ENCODE data around the gene STAC2. TPM values are rescaled to one million over a fixed set of nuclear protein-coding genes. Genes with fewer than 3 reads are reported as not detected.
"Not testable (repeated sequence)": the region's sequence is repeated elsewhere in the genome, so short reads cannot be mapped to it uniquely, and the experiment has no call there.

The STAC2 gene
- total and polyA plus RNA-seq, 2 of the 13 experiments (the other 11 are each of a cell fraction or from before 2014, with no cell fraction given), result not detected

- 65% methylated on average over 10 of the region's 10 CpGs for WGBS (ENCODE audit: low lambda C conversion rate)
- CTCF ChIA-PET (ENCODE audit: low intra/inter-chr PET ratio, low total read pairs); H3K4me3 ChIP-seq (replicated peaks in 1 of 3; ENCODE audit: insufficient read depth in 1 of 3, low read depth in 2 of 3, low read length in 3 of 3); FAIRE-seq; BruUV-seq (replicated peaks); DNase-seq (ENCODE audit: low spot score); H3K36me3 ChIP-seq (replicated peaks in 1 of 2; ENCODE audit: control insufficient read depth in 1 of 2, insufficient read depth in 2 of 2, low read length in 2 of 2); H3K9me3 ChIP-seq (ENCODE audit: low read length); H2AFZ ChIP-seq (ENCODE audit: low read length); POLR2A ChIA-PET; H3K27ac ChIP-seq (ENCODE audit: extremely low read length, insufficient read depth, low read length); H3K4me2 ChIP-seq (ENCODE audit: low read depth, low read length); ATAC-seq; H4K20me1 ChIP-seq (ENCODE audit: insufficient read depth, low read length); intact Hi-C loops (cut with micrococcal nuclease; ENCODE audit: unreplicated experiment); H3K9ac ChIP-seq (ENCODE audit: insufficient read depth, low read depth, low read length); H3K79me2 ChIP-seq (ENCODE audit: insufficient read depth, low read length): not testable (repeated sequence)
- Histone ChIP-seq H3K27me3 (ENCODE audit: control insufficient read depth in 1 of 2, insufficient read depth in 2 of 2, low read length in 2 of 2) (peaks cover 4 to 27% of the 10 kb centered on the region in 2 experiments; a peak in 4 of 5 replicates), H3K4me1 (ENCODE audit: insufficient read depth, low read length) (peaks cover 14% of the 10 kb centered on the region; the same call in 1 of the 2 replicates)
- TF ChIP-seq MAFF (IDR thresholded peaks at IDR 0.05; ENCODE audit: low read depth, low read length), result 0 out of 2 replicates have a peak, but pooled peaks have one; percentile 2
- peak in 1 of 2 experiments; percentile 13; a peak in 1 of 4 replicates for TF ChIP-seq MAFK (conservative IDR thresholded peaks at IDR 0.05 in 1 of 2, IDR thresholded peaks at IDR 0.05 in 1 of 2; ENCODE audit: low read length in 2 of 2)
- TF ChIP-seq NFYB (CRISPR knock-in tag; IDR thresholded peaks at IDR 0.05), result peak; percentile 50; the same call in 1 of the 2 replicates
- peak; percentile 59; the same call in 1 of the 2 replicates for TF ChIP-seq NFYC (CRISPR knock-in tag; IDR thresholded peaks at IDR 0.05)
- in situ Hi-C loops (cut with HindIII; ENCODE audit: extremely low pct_ligation_motif_present, low pct_unique_long_range_greater_than_20kb), result loop anchor here (25.0 kb wide), 1 partner anchor 406 kb away; the partner anchor contains the start of gene PSMB3
These were observed 57.2 kb downstream of the STAC2 start for GRCh38 chr17:39168503-39168902.

- Histone ChIP-seq H3K9ac (ENCODE audit: insufficient read depth, low read depth, low read length) (no peak overlapping the region), H3K4me2 (ENCODE audit: low read depth, low read length) (no peak overlapping the region), H3K4me1 (ENCODE audit: insufficient read depth, low read length) (peaks cover 14% of the 10 kb centered on the region; the same call in 1 of the 2 replicates), H2AFZ (ENCODE audit: low read length) (no peak overlapping the region), H4K20me1 (ENCODE audit: insufficient read depth, low read length) (no peaks in the 10 kb centered on the region), H3K27me3 (ENCODE audit: control insufficient read depth in 1 of 2, insufficient read depth in 2 of 2, low read length in 2 of 2) (peaks cover 4 to 27% of the 10 kb centered on the region in 2 experiments; a peak in 4 of 5 replicates), H3K9me3 (ENCODE audit: low read length) (no peaks in the 10 kb centered on the region), H3K79me2 (ENCODE audit: insufficient read depth, low read length) (no peaks in the 10 kb centered on the region), H3K4me3 (replicated peaks in 1 of 3; ENCODE audit: insufficient read depth in 1 of 3, low read depth in 2 of 3, low read length in 3 of 3) (no peak overlapping the region), H3K36me3 (replicated peaks in 1 of 2; ENCODE audit: control insufficient read depth in 1 of 2, insufficient read depth in 2 of 2, low read length in 2 of 2) (no peaks in the 10 kb centered on the region), H3K27ac (ENCODE audit: extremely low read length, insufficient read depth, low read length) (no peak overlapping the region)
- WGBS (ENCODE audit: low lambda C conversion rate), result 52% methylated on average over 2 of the region's 2 CpGs
- no TSS peak for BruUV-seq (replicated peaks)
- ChIA-PET CTCF (ENCODE audit: low intra/inter-chr PET ratio, low total read pairs) (no interaction called here), POLR2A (interaction anchor here (0.6 kb wide), 1 partner anchor 183 kb away, joined by 3 read pairs; no protein-coding TSS in a partner anchor)
- ATAC-seq (no peak), DNase-seq (ENCODE audit: low spot score) (no peak), FAIRE-seq (no peak)
- in situ Hi-C loops (cut with HindIII; ENCODE audit: extremely low pct_ligation_motif_present, low pct_unique_long_range_greater_than_20kb), result loop anchor here (25.0 kb wide), 1 partner anchor 405 kb away; the partner anchor contains the start of gene PSMB3
- intact Hi-C loops (cut with micrococcal nuclease; ENCODE audit: unreplicated experiment), result no loop called here
- TF ChIP-seq ZNF142 (CRISPR knock-in tag; IDR thresholded peaks at IDR 0.05), result no peak
- TF ChIP-seq TFAP4 (IDR thresholded peaks at IDR 0.05; ENCODE audit: borderline replicate concordance, low read depth), result no peak
- TF ChIP-seq ZNF563 (CRISPR knock-in tag; IDR thresholded peaks at IDR 0.05), result no peak
- TF ChIP-seq NR3C1 (CRISPR knock-in tag; IDR thresholded peaks at IDR 0.05), result no peak
- no peak for TF ChIP-seq FOXK2 (IDR thresholded peaks at IDR 0.05)
- no peak for TF ChIP-seq ATF3 (CRISPR knock-in tag; IDR thresholded peaks at IDR 0.05)
- TF ChIP-seq ZNF670 (CRISPR knock-in tag; IDR thresholded peaks at IDR 0.05; ENCODE audit: borderline replicate concordance), result no peak
- no peak for TF ChIP-seq ZNF451 (CRISPR knock-in tag; IDR thresholded peaks at IDR 0.05)
These were observed 58.3 kb downstream of the STAC2 start for GRCh38 chr17:39167476-39167875.
